PC-9 (cell line): Measurements from ENCODE around the gene PDE4B. TPM values are rescaled to one million over a fixed set of nuclear protein-coding genes. Genes with fewer than 3 reads are reported as not detected.

Experiments
- BruUV-seq: library from RNA; stranded (reverse); fragments of 400-500 nt; replicated peaks from 2 replicates; lab custom pipeline; 2021; lab: Mats Ljungman, UMichigan
- CTCF ChIA-PET: fragments of 300-600 bp; sonication (Branson Sonifier 250); formaldehyde crosslinking; loops from one replicate; lab custom pipeline; 2022; ENCODE audit warnings: antibody characterized with exemption; lab: Charles Lee
- POLR2A ChIA-PET: fragments of 300-600 bp; sonication (Branson Sonifier 250); formaldehyde crosslinking; loops from one replicate; lab custom pipeline; 2022; ENCODE audit warnings: antibody characterized with exemption; ENCODE audit not compliant: unreplicated experiment; lab: Charles Lee
- DNase-seq, 2 experiments: peaks; one replicate each; pipeline versions ENCODE4 v3.0.0 to v3.0.0-alpha.2; 2015 to 2022; ENCODE audit warnings: mixed read lengths in 1 of 2
- H2AFZ ChIP-seq: fragments of 200-600 bp; sonication (generic); 2 replicates; pipeline ENCODE4 v1.8.1; 2017; ENCODE audit warnings: antibody characterized with exemption
- H3F3A ChIP-seq: fragments of 200-600 bp; sonication (generic); 2 replicates; pipeline ENCODE4 v1.8.1; 2017; ENCODE audit warnings: antibody characterized with exemption, mild to moderate bottlenecking, low read depth; ENCODE audit not compliant: insufficient read depth
- H3K27ac ChIP-seq: fragments of 200-600 bp; sonication (generic); 2 replicates; pipeline ENCODE4 v1.6.1; 2016; ENCODE audit warnings: mixed run types
- H3K27me3 ChIP-seq: fragments of 200-600 bp; sonication (generic); 2 replicates; pipeline ENCODE4 v1.6.1; 2016; ENCODE audit warnings: low read depth, mixed run types; ENCODE audit not compliant: insufficient read depth
- H3K36me3 ChIP-seq: fragments of 200-600 bp; sonication (generic); 2 replicates; pipeline ENCODE4 v1.6.1; 2016; ENCODE audit warnings: low read depth, mixed run types
- H3K4me1 ChIP-seq: fragments of 200-600 bp; sonication (generic); replicated peaks from 2 replicates; pipeline ENCODE4 v1.6.1; 2016; ENCODE audit warnings: mixed run types; ENCODE audit not compliant: insufficient read depth
- H3K4me2 ChIP-seq: fragments of 200-600 bp; sonication (generic); 2 replicates; pipeline ENCODE4 v1.6.1; 2017; ENCODE audit warnings: mixed run types
- H3K4me3 ChIP-seq: fragments of 200-600 bp; sonication (generic); 2 replicates; pipeline ENCODE4 v1.6.1; 2016; ENCODE audit warnings: mixed run types
- H3K79me2 ChIP-seq: fragments of 200-600 bp; sonication (generic); 2 replicates; pipeline ENCODE4 v1.6.1; 2017; ENCODE audit warnings: low read depth, mixed run types
- H3K9me2 ChIP-seq: fragments of 200-600 bp; sonication (generic); 2 replicates; pipeline ENCODE4 v1.8.1; 2017; ENCODE audit warnings: mild to moderate bottlenecking; ENCODE audit not compliant: insufficient read depth
- H3K9me3 ChIP-seq: fragments of 200-600 bp; sonication (generic); 2 replicates; pipeline ENCODE4 v1.8.1; 2016; ENCODE audit warnings: low read depth; ENCODE audit not compliant: insufficient read depth
- H4K20me1 ChIP-seq: fragments of 200-600 bp; sonication (generic); 2 replicates; pipeline ENCODE4 v1.8.1; 2017; ENCODE audit not compliant: insufficient read depth
- EZH2 ChIP-seq: fragments of 200-600 bp; sonication (generic); IDR thresholded peaks from 2 replicates; pipeline ENCODE4 v1.8.0; 2017; ENCODE audit warnings: antibody characterized with exemption, low read depth
- intact Hi-C: fragments of 100-400 bp; cut with micrococcal nuclease; formaldehyde crosslinking; loops from one replicate; pipeline ENCODE4 v1.10.0; 2022; ENCODE audit not compliant: unreplicated experiment
- total RNA-seq: library from RNA; stranded (reverse); gene quantifications from 2 replicates; pipeline ENCODE4 v1.2.3, GENCODE V29; 2021
- TF ChIP-seq, protein P1 (sequence below): fragments of 200-600 bp; sonication (generic); conservative IDR thresholded peaks from 2 replicates; pipeline ENCODE4 v1.6.1; 2017; ENCODE audit warnings: mixed run types, antibody characterized with exemption, mild to moderate bottlenecking, moderate library complexity

Gene PDE4B
- total RNA-seq, 1 experiment from 2014 or later: 1.3 TPM

DNA sequence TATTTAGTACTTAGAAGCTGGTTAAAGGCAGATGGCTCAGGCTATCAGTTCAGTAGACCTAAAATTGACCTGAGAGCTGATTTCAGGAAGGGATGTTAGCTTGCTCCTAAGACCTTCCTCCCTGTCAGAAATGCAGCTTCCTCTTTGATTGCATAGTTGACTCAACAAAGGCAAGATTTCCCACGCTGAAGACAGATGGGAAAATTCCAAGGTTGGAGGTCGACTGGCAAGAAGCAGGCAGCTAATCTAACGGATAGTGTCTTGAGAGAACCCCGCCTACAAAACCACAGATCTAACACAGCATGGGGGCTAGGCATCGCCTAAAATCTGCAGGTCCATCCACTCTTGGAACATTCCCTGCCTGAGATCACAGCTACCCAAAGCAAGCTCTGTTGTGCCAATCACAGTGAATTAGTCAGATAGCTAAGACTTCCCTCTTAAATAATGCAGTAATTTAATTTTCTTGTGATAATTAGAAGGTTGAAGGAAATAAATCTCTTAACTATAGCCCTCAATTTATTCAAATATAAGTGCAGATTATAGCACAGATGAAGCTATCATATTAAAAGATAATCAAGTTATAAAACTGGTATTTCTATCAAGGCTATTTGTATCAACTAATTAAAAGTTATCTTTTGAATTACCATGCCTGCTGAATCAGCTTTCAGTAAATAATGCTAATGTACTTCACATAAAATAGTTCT, 383.5 kb downstream of the PDE4B start:
- Histone ChIP-seq H3K4me2 (no peak overlapping the region), H4K20me1 (no peaks in the 10 kb centered on the region), H3K27ac (no peak overlapping the region), H3F3A (no peaks in the 10 kb centered on the region), H3K4me3 (no peak overlapping the region), H3K9me2 (no peaks in the 10 kb centered on the region), H3K9me3 (no peaks in the 10 kb centered on the region), H2AFZ (no peak overlapping the region), H3K36me3 (no peaks in the 10 kb centered on the region), H3K27me3 (no peaks in the 10 kb centered on the region), H3K4me1 (no peaks in the 10 kb centered on the region), H3K79me2 (no peaks in the 10 kb centered on the region)
- CTCF ChIA-PET: no interaction called here
- TF ChIP-seq, protein P1, sequence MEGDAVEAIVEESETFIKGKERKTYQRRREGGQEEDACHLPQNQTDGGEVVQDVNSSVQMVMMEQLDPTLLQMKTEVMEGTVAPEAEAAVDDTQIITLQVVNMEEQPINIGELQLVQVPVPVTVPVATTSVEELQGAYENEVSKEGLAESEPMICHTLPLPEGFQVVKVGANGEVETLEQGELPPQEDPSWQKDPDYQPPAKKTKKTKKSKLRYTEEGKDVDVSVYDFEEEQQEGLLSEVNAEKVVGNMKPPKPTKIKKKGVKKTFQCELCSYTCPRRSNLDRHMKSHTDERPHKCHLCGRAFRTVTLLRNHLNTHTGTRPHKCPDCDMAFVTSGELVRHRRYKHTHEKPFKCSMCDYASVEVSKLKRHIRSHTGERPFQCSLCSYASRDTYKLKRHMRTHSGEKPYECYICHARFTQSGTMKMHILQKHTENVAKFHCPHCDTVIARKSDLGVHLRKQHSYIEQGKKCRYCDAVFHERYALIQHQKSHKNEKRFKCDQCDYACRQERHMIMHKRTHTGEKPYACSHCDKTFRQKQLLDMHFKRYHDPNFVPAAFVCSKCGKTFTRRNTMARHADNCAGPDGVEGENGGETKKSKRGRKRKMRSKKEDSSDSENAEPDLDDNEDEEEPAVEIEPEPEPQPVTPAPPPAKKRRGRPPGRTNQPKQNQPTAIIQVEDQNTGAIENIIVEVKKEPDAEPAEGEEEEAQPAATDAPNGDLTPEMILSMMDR: no peak
- no peak for TF ChIP-seq EZH2
- intact Hi-C loops: no loop called here
- POLR2A ChIA-PET: no interaction called here
- no peak for DNase-seq
- BruUV-seq: no TSS peak

DNA sequence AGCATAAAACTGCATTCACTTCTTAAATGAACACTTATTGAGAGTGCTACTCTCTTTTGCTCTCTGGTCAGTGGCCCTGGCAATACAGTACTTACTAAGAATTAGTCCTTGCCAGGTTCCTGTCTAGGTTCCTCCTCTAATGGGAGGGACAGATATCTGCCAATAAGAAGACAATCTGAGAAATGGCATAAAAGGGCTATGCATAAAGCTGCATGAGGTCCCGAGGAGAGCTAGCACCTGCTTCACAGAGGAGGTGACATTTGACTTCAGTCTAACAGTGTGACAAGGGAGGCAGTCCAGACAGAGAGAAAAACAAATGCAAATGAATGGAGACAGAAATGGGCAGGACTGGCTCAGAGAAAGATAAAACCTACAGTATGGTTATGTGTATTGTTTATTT, 384.1 kb downstream of the PDE4B start:
- no peaks in the 10 kb centered on the region for H3K4me1 ChIP-seq
- ChIA-PET POLR2A (interaction anchor here (0.6 kb wide), 1 partner anchor 215 kb away, joined by 3 read pairs; no protein-coding TSS in a partner anchor), CTCF (no interaction called here)
- no peaks in the 10 kb centered on the region for H3K27me3 ChIP-seq
- H3K9me2 ChIP-seq: no peaks in the 10 kb centered on the region
- intact Hi-C loops: no loop called here
- no peaks in the 10 kb centered on the region for H3F3A ChIP-seq
- H3K9me3 ChIP-seq: no peaks in the 10 kb centered on the region
- TF ChIP-seq EZH2: no peak
- TF ChIP-seq, protein P1: no peak
- no peak overlapping the region for H3K4me3 ChIP-seq
- no peaks in the 10 kb centered on the region for H4K20me1 ChIP-seq
- no TSS peak for BruUV-seq
- no peak overlapping the region for H3K27ac ChIP-seq
- H3K36me3 ChIP-seq: no peaks in the 10 kb centered on the region
- no peak overlapping the region for H3K4me2 ChIP-seq
- no peak overlapping the region for H2AFZ ChIP-seq
- no peaks in the 10 kb centered on the region for H3K79me2 ChIP-seq
- DNase-seq: no peak

DNA sequence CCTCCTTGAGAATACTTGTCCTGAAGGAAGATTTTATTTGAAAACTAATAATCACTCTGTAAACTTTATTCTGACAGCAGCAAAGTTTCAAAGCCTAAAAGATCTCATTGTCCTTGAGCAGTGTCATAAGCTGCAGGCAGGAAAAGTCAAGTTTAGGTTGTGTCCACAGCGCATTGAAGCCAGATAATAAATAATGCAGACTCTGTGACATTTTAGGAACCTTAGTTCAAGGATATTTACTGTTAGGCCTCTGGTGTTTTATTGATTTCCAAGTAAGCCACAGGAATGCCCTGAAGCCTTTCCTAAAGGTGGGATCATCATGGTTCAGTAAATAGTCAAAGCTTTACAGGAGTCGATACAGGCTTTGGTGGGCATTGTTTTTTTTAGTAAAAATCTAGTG, 384.8 kb downstream of the PDE4B start:
- no peaks in the 10 kb centered on the region for H3K4me1 ChIP-seq
- ChIA-PET CTCF (no interaction called here), POLR2A (interaction anchor here (0.6 kb wide), 1 partner anchor 215 kb away, joined by 3 read pairs; no protein-coding TSS in a partner anchor)
- no peaks in the 10 kb centered on the region for H3K9me2 ChIP-seq
- no peaks in the 10 kb centered on the region for H3F3A ChIP-seq
- H2AFZ ChIP-seq: no peak overlapping the region
- no peak overlapping the region for H3K4me2 ChIP-seq
- no peak overlapping the region for H3K27ac ChIP-seq
- no peak overlapping the region for H3K4me3 ChIP-seq
- H3K79me2 ChIP-seq: no peaks in the 10 kb centered on the region
- no peaks in the 10 kb centered on the region for H3K9me3 ChIP-seq
- no TSS peak for BruUV-seq
- intact Hi-C loops: no loop called here
- no peaks in the 10 kb centered on the region for H4K20me1 ChIP-seq
- no peaks in the 10 kb centered on the region for H3K27me3 ChIP-seq
- no peak for DNase-seq
- no peak for TF ChIP-seq EZH2
- TF ChIP-seq, protein P1: no peak
- no peaks in the 10 kb centered on the region for H3K36me3 ChIP-seq
